Coronary artery (tissue), 2 donors: ENCODE measurements around the gene MAP9.
"Not testable (repeated sequence)": the region's sequence is repeated elsewhere in the genome, so short reads cannot be mapped to it uniquely, and the experiment has no call there.

ENCODE experiments used
- DNase-seq: peaks from one replicate; pipeline ENCODE4 v3.0.0-alpha.2; 2017; ENCODE audit warnings: low spot score
- H3K27ac ChIP-seq, 2 donors: fragments of 200-600 bp; sonication (generic); one replicate each; pipeline ENCODE4 v1.5.1; 2016 to 2019
- H3K4me3 ChIP-seq: fragments of 200-600 bp; sonication (generic); 2 replicates; pipeline ENCODE4 v1.5.1; 2016; ENCODE audit warnings: mild to moderate bottlenecking, moderate library complexity
- CTCF ChIP-seq: fragments of 200-600 bp; sonication (generic); IDR thresholded peaks from one replicate; pipeline ENCODE4 v1.5.1; 2019; ENCODE audit warnings: antibody characterized with exemption

The MAP9 gene

GRCh38 chr4:155376387-155377268, at the start of gene MAP9:
Gene MAP9 (minus strand): TSS chr4:155376965. CDS start chr4:155375850, 1,115 bp downstream.
- peak within 1 kb of the TSS; percentile 40 to 50 for H3K27ac ChIP-seq
- H3K4me3 ChIP-seq, result peak within 1 kb of the TSS; percentile 79
- peak; percentile 92 for DNase-seq
- no peak for TF ChIP-seq CTCF

- not testable (repeated sequence) for H3K4me3 ChIP-seq, DNase-seq, H3K27ac ChIP-seq
Measured at GRCh38 chr4:155424778-155425177, 48.0 kb upstream of the MAP9 start.

- no peak for DNase-seq
- no peak for TF ChIP-seq CTCF
- H3K27ac ChIP-seq, result no peak overlapping the region
- no peak overlapping the region for H3K4me3 ChIP-seq
Measured at GRCh38 chr4:155423671-155424070, 46.9 kb upstream of the MAP9 start.

- no peak for TF ChIP-seq CTCF
- DNase-seq, result no peak
- Histone ChIP-seq H3K4me3 (no peak overlapping the region), H3K27ac (no peak overlapping the region)
Measured at GRCh38 chr4:155419266-155419665, 42.5 kb upstream of the MAP9 start.

- no peak for TF ChIP-seq CTCF
- no peak overlapping the region for H3K4me3 ChIP-seq
- no peak for DNase-seq
- no peak overlapping the region for H3K27ac ChIP-seq
Measured at GRCh38 chr4:155415662-155416061, 38.9 kb upstream of the MAP9 start.

- no peak overlapping the region for H3K4me3 ChIP-seq
- H3K27ac ChIP-seq, result no peak overlapping the region
- DNase-seq, result no peak
- TF ChIP-seq CTCF, result no peak
Measured at GRCh38 chr4:155413451-155413850, 36.7 kb upstream of the MAP9 start.

- no peak for DNase-seq
- Histone ChIP-seq H3K27ac (no peak overlapping the region), H3K4me3 (no peak overlapping the region)
- no peak for TF ChIP-seq CTCF
Measured at GRCh38 chr4:155411546-155411945, 34.8 kb upstream of the MAP9 start.
